ENCODE data around the gene GADL1. TPM values are rescaled to one million over a fixed set of nuclear protein-coding genes. Genes with fewer than 3 reads are reported as not detected.

The GADL1 gene
- polyA plus RNA-seq, 1 experiment, result not detected

- Histone ChIP-seq H3K4me3 (ENCODE audit: low read depth, low read length) (no peak overlapping the region), H3K9me3 (ENCODE audit: control insufficient read depth, insufficient read depth, low read length) (no peaks in the 10 kb centered on the region), H3K27me3 (ENCODE audit: control insufficient read depth, insufficient read depth, low read length) (no peaks in the 10 kb centered on the region), H3K27ac (ENCODE audit: low read depth, low read length) (no peak overlapping the region)
- no peak for TF ChIP-seq CTCF (IDR thresholded peaks at IDR 0.05; ENCODE audit: low read depth, low read length)
- CTCF ChIA-PET, result interaction anchor here (4.3 to 7.1 kb wide), 3 partner anchors 498 to 654 kb away, joined by 38 to 100 read pairs (median 39); no protein-coding TSS in a partner anchor
- POLR2A ChIA-PET, result no interaction called here
- no peak for DNase-seq (ENCODE audit: low read depth, low spot score)
These were observed 199.0 kb downstream of the GADL1 start for GRCh38 chr3:30695302-30696061.

GRCh38 chr3:30694668-30695067, 199.8 kb downstream of the GADL1 start:
- CTCF ChIA-PET, result interaction anchor here (0.6 to 7.1 kb wide), 14 partner anchors 8 to 875 kb away, joined by 3 to 100 read pairs (median 11); no protein-coding TSS in a partner anchor
- DNase-seq (ENCODE audit: low read depth, low spot score), result no peak
- Histone ChIP-seq H3K4me3 (ENCODE audit: low read depth, low read length) (no peak overlapping the region), H3K27ac (ENCODE audit: low read depth, low read length) (no peak overlapping the region), H3K9me3 (ENCODE audit: control insufficient read depth, insufficient read depth, low read length) (no peaks in the 10 kb centered on the region), H3K27me3 (ENCODE audit: control insufficient read depth, insufficient read depth, low read length) (no peaks in the 10 kb centered on the region)
- POLR2A ChIA-PET, result no interaction called here
- TF ChIP-seq CTCF (IDR thresholded peaks at IDR 0.05; ENCODE audit: low read depth, low read length), result no peak

- H3K27ac ChIP-seq (ENCODE audit: low read depth, low read length), result no peak overlapping the region
- no peak for DNase-seq (ENCODE audit: low read depth, low spot score)
- no peak for TF ChIP-seq CTCF (IDR thresholded peaks at IDR 0.05; ENCODE audit: low read depth, low read length)
- POLR2A ChIA-PET, result interaction anchor here (0.8 kb wide), 1 partner anchor 88 kb away, joined by 3 read pairs; the partner anchor contains the start of gene TGFBR2
- no peak overlapping the region for H3K4me3 ChIP-seq (ENCODE audit: low read depth, low read length)
- H3K27me3 ChIP-seq (ENCODE audit: control insufficient read depth, insufficient read depth, low read length), result no peaks in the 10 kb centered on the region
- CTCF ChIA-PET, result interaction anchor here (0.6 to 7.1 kb wide), 37 partner anchors 9 to 875 kb away, joined by 3 to 100 read pairs (median 5); no protein-coding TSS in a partner anchor
- H3K9me3 ChIP-seq (ENCODE audit: control insufficient read depth, insufficient read depth, low read length), result no peaks in the 10 kb centered on the region
These were observed 200.3 kb downstream of the GADL1 start for GRCh38 chr3:30694148-30694547.

GRCh38 chr3:30693470-30694120, 200.9 kb downstream of the GADL1 start:
- POLR2A ChIA-PET, result interaction anchor here (0.8 kb wide), 1 partner anchor 87 kb away, joined by 3 read pairs; the partner anchor contains the start of gene TGFBR2
- DNase-seq (ENCODE audit: low read depth, low spot score), result peak; percentile 48

More at GRCh38 chr3:30693470-30694120, 200.9 kb downstream of the GADL1 start:
- H3K27ac ChIP-seq (ENCODE audit: low read depth, low read length), result no peak overlapping the region
- no peaks in the 10 kb centered on the region for H3K9me3 ChIP-seq (ENCODE audit: control insufficient read depth, insufficient read depth, low read length)
- CTCF ChIA-PET, result interaction anchor here (0.5 to 7.1 kb wide), 78 partner anchors 9 to 954 kb away, joined by 3 to 100 read pairs (median 4); partner anchors contain the start of gene TGFBR2
- no peaks in the 10 kb centered on the region for H3K27me3 ChIP-seq (ENCODE audit: control insufficient read depth, insufficient read depth, low read length)
- peak; percentile 88 for TF ChIP-seq CTCF (IDR thresholded peaks at IDR 0.05; ENCODE audit: low read depth, low read length)
- no peak overlapping the region for H3K4me3 ChIP-seq (ENCODE audit: low read depth, low read length)
